ENCODE measurements around the gene DSC3. TPM values are rescaled to one million over a fixed set of nuclear protein-coding genes. Genes with fewer than 3 reads are reported as not detected.

The DSC3 gene
- total RNA-seq, 1 donor: under 0.01 TPM

DNA sequence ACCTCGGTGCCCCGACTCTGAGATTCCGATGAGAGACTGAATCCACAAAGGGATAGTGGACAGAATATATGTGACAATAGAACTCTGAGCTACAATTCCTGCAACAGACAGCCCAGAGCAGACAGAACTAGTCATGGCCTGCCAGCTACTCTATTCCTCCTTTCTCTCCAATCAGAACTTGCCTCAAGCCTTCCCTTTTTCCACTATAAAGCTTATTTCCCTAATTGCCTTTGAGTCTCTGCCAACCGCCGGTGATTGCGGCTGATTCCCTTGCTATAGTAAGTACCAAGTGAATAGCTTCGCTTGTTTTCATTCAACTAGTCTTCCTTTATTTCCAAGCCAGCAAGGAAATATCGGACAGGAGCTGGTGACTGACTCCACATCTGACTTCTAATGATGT is 96.8 kb downstream of the DSC3 start:
- TF ChIP-seq, protein P1, sequence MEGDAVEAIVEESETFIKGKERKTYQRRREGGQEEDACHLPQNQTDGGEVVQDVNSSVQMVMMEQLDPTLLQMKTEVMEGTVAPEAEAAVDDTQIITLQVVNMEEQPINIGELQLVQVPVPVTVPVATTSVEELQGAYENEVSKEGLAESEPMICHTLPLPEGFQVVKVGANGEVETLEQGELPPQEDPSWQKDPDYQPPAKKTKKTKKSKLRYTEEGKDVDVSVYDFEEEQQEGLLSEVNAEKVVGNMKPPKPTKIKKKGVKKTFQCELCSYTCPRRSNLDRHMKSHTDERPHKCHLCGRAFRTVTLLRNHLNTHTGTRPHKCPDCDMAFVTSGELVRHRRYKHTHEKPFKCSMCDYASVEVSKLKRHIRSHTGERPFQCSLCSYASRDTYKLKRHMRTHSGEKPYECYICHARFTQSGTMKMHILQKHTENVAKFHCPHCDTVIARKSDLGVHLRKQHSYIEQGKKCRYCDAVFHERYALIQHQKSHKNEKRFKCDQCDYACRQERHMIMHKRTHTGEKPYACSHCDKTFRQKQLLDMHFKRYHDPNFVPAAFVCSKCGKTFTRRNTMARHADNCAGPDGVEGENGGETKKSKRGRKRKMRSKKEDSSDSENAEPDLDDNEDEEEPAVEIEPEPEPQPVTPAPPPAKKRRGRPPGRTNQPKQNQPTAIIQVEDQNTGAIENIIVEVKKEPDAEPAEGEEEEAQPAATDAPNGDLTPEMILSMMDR (IDR thresholded peaks at IDR 0.05; ENCODE audit: extremely low read depth, low read depth, low read length): no peak
- Histone ChIP-seq H4K20me1 (ENCODE audit: insufficient read depth, low read length) (no peaks in the 10 kb centered on the region), H3K4me1 (ENCODE audit: insufficient read depth, low read length) (no peaks in the 10 kb centered on the region), H3K4me3 (ENCODE audit: insufficient read depth, low read length) (no peak overlapping the region), H3K79me2 (ENCODE audit: insufficient read depth, low read length) (no peaks in the 10 kb centered on the region), H3K9me3 (ENCODE audit: low read depth, low read length) (no peaks in the 10 kb centered on the region), H3K27me3 (ENCODE audit: insufficient read depth, low read length) (no peaks in the 10 kb centered on the region), H3K36me3 (ENCODE audit: insufficient read depth, low read length) (no peaks in the 10 kb centered on the region), H2AFZ (ENCODE audit: low read length) (no peak overlapping the region), H3K4me2 (ENCODE audit: insufficient read depth, low read length) (no peak overlapping the region), H3K27ac (ENCODE audit: low read depth, low read length) (no peak overlapping the region)
- DNase-seq (ENCODE audit: insufficient read length, low spot score, missing footprints): no peak

DNA sequence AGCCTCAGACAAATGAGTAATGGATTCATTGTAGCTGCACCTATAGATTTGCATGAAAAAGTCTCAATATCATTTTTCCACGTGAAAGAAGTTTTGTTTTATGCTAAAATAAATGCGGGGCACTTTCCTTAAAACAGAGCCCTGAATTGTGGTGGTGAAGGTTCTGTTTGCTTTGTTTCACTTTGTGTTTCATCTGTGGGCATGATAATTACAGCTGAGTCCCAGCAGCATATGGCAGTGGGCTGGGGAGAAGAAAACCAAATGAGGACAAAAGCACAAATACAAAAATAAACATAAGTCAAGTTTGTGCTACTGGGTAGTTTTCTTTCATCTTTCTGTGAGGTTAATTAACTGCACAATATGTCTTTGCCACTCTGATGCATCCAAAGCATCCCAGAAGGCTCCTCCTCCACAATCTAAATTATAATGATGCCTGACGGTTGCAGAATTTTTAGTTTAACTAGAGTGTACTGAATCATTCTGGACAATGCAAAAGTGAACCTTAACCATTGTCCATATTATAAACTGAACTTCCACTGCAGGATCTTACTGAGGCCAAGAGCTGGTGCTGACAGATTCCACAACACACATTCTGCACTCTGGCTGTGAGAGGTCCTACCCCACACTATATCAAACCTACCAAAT is 97.6 kb downstream of the DSC3 start:
- no peaks in the 10 kb centered on the region for H3K36me3 ChIP-seq (ENCODE audit: insufficient read depth, low read length)
- no peak for DNase-seq (ENCODE audit: insufficient read length, low spot score, missing footprints)
- no peaks in the 10 kb centered on the region for H3K27me3 ChIP-seq (ENCODE audit: insufficient read depth, low read length)
- no peaks in the 10 kb centered on the region for H4K20me1 ChIP-seq (ENCODE audit: insufficient read depth, low read length)
- no peaks in the 10 kb centered on the region for H3K9me3 ChIP-seq (ENCODE audit: low read depth, low read length)
- no peak overlapping the region for H3K4me3 ChIP-seq (ENCODE audit: insufficient read depth, low read length)
- H3K4me1 ChIP-seq (ENCODE audit: insufficient read depth, low read length): no peaks in the 10 kb centered on the region
- H3K4me2 ChIP-seq (ENCODE audit: insufficient read depth, low read length): no peak overlapping the region
- H3K27ac ChIP-seq (ENCODE audit: low read depth, low read length): no peak overlapping the region
- no peaks in the 10 kb centered on the region for H3K79me2 ChIP-seq (ENCODE audit: insufficient read depth, low read length)
- TF ChIP-seq, protein P1 (IDR thresholded peaks at IDR 0.05; ENCODE audit: extremely low read depth, low read depth, low read length): no peak
- H2AFZ ChIP-seq (ENCODE audit: low read length): no peak overlapping the region

DNA sequence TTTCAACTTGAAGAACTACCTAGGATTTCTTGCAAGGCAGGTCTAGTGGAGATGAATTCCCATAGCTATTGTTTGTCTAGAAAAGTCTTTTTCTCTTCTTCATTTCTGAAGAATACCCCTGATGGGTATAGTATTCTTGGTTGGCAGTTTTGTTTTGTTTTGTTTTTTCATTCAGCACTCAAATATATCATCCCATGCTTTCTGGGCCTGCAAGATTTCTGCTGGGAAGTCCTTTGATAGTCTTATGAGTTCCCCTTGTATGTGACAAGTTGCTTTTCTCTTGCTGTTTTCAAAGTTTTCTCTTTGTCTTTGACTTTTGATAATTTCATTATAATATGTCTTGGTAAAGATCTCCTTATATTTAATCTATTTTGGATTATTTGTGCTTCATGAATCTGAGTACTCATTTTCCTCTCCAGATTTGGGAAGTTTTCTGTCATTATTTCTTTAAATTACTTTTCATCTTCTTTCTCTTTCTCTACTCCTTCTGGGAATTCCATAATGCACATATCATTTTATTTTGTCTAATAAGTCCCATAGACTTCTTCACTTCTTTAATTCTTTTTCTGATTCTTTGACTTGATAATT is 101.5 kb downstream of the DSC3 start:
- no peaks in the 10 kb centered on the region for H3K4me1 ChIP-seq (ENCODE audit: insufficient read depth, low read length)
- DNase-seq (ENCODE audit: insufficient read length, low spot score, missing footprints): no peak
- H4K20me1 ChIP-seq (ENCODE audit: insufficient read depth, low read length): no peaks in the 10 kb centered on the region
- H3K4me2 ChIP-seq (ENCODE audit: insufficient read depth, low read length): no peak overlapping the region
- H3K27me3 ChIP-seq (ENCODE audit: insufficient read depth, low read length): no peaks in the 10 kb centered on the region
- TF ChIP-seq, protein P1 (IDR thresholded peaks at IDR 0.05; ENCODE audit: extremely low read depth, low read depth, low read length): no peak
- H3K4me3 ChIP-seq (ENCODE audit: insufficient read depth, low read length): no peak overlapping the region
- H3K9me3 ChIP-seq (ENCODE audit: low read depth, low read length): no peaks in the 10 kb centered on the region
- H3K36me3 ChIP-seq (ENCODE audit: insufficient read depth, low read length): no peaks in the 10 kb centered on the region
- H3K27ac ChIP-seq (ENCODE audit: low read depth, low read length): no peak overlapping the region
- no peaks in the 10 kb centered on the region for H3K79me2 ChIP-seq (ENCODE audit: insufficient read depth, low read length)
- no peak overlapping the region for H2AFZ ChIP-seq (ENCODE audit: low read length)

Small RNAs within 50 kb of the gene (small RNA-seq; reads per million reads assigned to genes)
- gene RNU6-857P: not detected

Other genes starting within 250 kb of the DSC3 start
- under 0.01 and 0.36 TPM in 2 replicates for gene DSC2, start 59.7 kb upstream of the DSC3 start, total RNA-seq
- not detected in 2 replicates for gene DSC1, start 120.1 kb upstream of the DSC3 start, total RNA-seq

All from osteoblast (primary cell).